Neural cell (in vitro differentiated cells): ENCODE data around the gene SIM1. TPM values are rescaled to one million over a fixed set of nuclear protein-coding genes. Genes with fewer than 3 reads are reported as not detected.

Experiments
- H2AFZ ChIP-seq: fragments of 200-600, 300-800 bp; sonication (generic), shearing (Covaris generic); 2 replicates; pipeline ENCODE4 v1.6.0; 2014; ENCODE audit warnings: low read depth, mild to moderate bottlenecking, antibody characterized with exemption, low read length, moderate library complexity
- H3F3A ChIP-seq: fragments of 200-600 bp; shearing (Covaris generic); 2 replicates; pipeline ENCODE4 v1.6.1; 2016; ENCODE audit warnings: mild to moderate bottlenecking, moderate library complexity, mixed read lengths, antibody characterized with exemption, low read length; ENCODE audit not compliant: insufficient read depth, poor library complexity, severe bottlenecking
- H3K27ac ChIP-seq: fragments of 200-600, 300-800 bp; sonication (generic), shearing (Covaris generic); 2 replicates; pipeline ENCODE4 v1.5.1; 2014; ENCODE audit warnings: mild to moderate bottlenecking, low read length, moderate library complexity
- H3K27me3 ChIP-seq: fragments of 300-800, 200-600 bp; sonication (generic), shearing (Covaris generic); 2 replicates; pipeline ENCODE4 v1.6.0; 2014; ENCODE audit warnings: mild to moderate bottlenecking, low read depth, low read length, moderate library complexity; ENCODE audit not compliant: insufficient read depth
- H3K36me3 ChIP-seq: fragments of 300-800, 200-600 bp; sonication (generic), shearing (Covaris generic); 2 replicates; pipeline ENCODE4 v1.5.1; 2014; ENCODE audit warnings: mild to moderate bottlenecking, antibody characterized with exemption, low read length, moderate library complexity; ENCODE audit not compliant: insufficient read depth
- H3K4me2 ChIP-seq: fragments of 300-800, 200-600 bp; sonication (generic), shearing (Covaris generic); 2 replicates; pipeline ENCODE4 v1.6.0; 2014; ENCODE audit warnings: mild to moderate bottlenecking, low read length
- H3K4me3 ChIP-seq: fragments of 300-800, 200-600 bp; sonication (generic), shearing (Covaris generic); 2 replicates; pipeline ENCODE4 v1.5.1; 2014; ENCODE audit warnings: mild to moderate bottlenecking, low read length, moderate library complexity
- H3K79me2 ChIP-seq: fragments of 200-600 bp; shearing (Covaris generic); replicated peaks from 2 replicates; pipeline ENCODE4 v1.6.0; 2014; ENCODE audit warnings: mild to moderate bottlenecking, low read length, moderate library complexity; ENCODE audit not compliant: insufficient read depth
- H3K9ac ChIP-seq: fragments of 300-800, 200-600 bp; sonication (generic), shearing (Covaris generic); 2 replicates; pipeline ENCODE4 v1.6.1; 2016; ENCODE audit warnings: mild to moderate bottlenecking, low read length, mixed read lengths
- H3K9me2 ChIP-seq: fragments of 200-600 bp; shearing (Covaris generic); 2 replicates; pipeline ENCODE4 v1.6.1; 2016; ENCODE audit warnings: mild to moderate bottlenecking, low read length, mixed read lengths; ENCODE audit not compliant: insufficient read depth
- H3K9me3 ChIP-seq: fragments of 200-600, 300-800 bp; sonication (generic), shearing (Covaris generic); 2 replicates; pipeline ENCODE4 v1.6.1; 2016; ENCODE audit warnings: mild to moderate bottlenecking, mixed run types, low read length, moderate library complexity, mixed read lengths
- H4K20me1 ChIP-seq: fragments of 200-600 bp; shearing (Covaris generic); 2 replicates; pipeline ENCODE4 v1.6.1; 2016; ENCODE audit warnings: mild to moderate bottlenecking, mixed run types; ENCODE audit not compliant: insufficient read depth
- CTCF ChIP-seq: fragments of 450-650 bp; IDR thresholded peaks from 2 replicates; pipeline ENCODE4 v1.5.1; 2014; ENCODE audit warnings: antibody characterized with exemption, mild to moderate bottlenecking, moderate library complexity; ENCODE audit not compliant: poor library complexity, severe bottlenecking
- EP300 ChIP-seq: fragments of 450-650 bp; conservative IDR thresholded peaks from 2 replicates; pipeline ENCODE4 v1.6.1; 2014; ENCODE audit warnings: antibody characterized with exemption, mild to moderate bottlenecking, moderate library complexity; ENCODE audit not compliant: poor library complexity, severe bottlenecking
- EZH2 ChIP-seq: fragments of 200-600, 300-800 bp; shearing (Covaris generic), sonication (generic); IDR thresholded peaks from 2 replicates; pipeline ENCODE4 v1.6.1; 2014; ENCODE audit warnings: antibody characterized with exemption, low read length, borderline replicate concordance, mild to moderate bottlenecking; ENCODE audit not compliant: insufficient read depth, poor library complexity, severe bottlenecking
- MXI1 ChIP-seq: fragments of 450-650 bp; conservative IDR thresholded peaks from 2 replicates; pipeline ENCODE4 v1.6.1; 2014; ENCODE audit warnings: antibody characterized with exemption, mild to moderate bottlenecking; ENCODE audit not compliant: poor library complexity, severe bottlenecking
- POLR2AphosphoS5 ChIP-seq: IDR thresholded peaks from 2 replicates; pipeline ENCODE4 v1.6.1; 2012
- RAD21 ChIP-seq: fragments of 450-650 bp; conservative IDR thresholded peaks from 2 replicates; pipeline ENCODE4 v1.6.1; 2014; ENCODE audit warnings: antibody characterized with exemption, mild to moderate bottlenecking, moderate library complexity
- REST ChIP-seq: IDR thresholded peaks from 2 replicates; pipeline ENCODE4 v1.6.1; 2012; ENCODE audit warnings: borderline replicate concordance
- SMC3 ChIP-seq: fragments of 450-650 bp; conservative IDR thresholded peaks from 2 replicates; pipeline ENCODE4 v1.6.1; 2014; ENCODE audit warnings: antibody characterized with exemption, mild to moderate bottlenecking, moderate library complexity; ENCODE audit not compliant: poor library complexity
- TAF1 ChIP-seq: IDR thresholded peaks from 2 replicates; pipeline ENCODE4 v1.6.1; 2012; ENCODE audit warnings: low read depth
- polyA plus RNA-seq: library from polyadenylated mRNA; depleted of rRNA; stranded (reverse); fragments of >200 nt; gene quantifications from 2 replicates; pipeline ENCODE4 v1.2.3, GENCODE V29; 2014

The SIM1 gene
- polyA plus RNA-seq, 1 donor from 2014 or later: not detected

- Histone ChIP-seq H3K36me3 (no peaks in the 10 kb centered on the region), H3F3A (no peaks in the 10 kb centered on the region), H3K79me2 (no peaks in the 10 kb centered on the region), H3K4me2 (no peak overlapping the region), H3K27ac (no peak overlapping the region), H3K9me3 (no peaks in the 10 kb centered on the region), H4K20me1 (no peaks in the 10 kb centered on the region), H3K27me3 (no peaks in the 10 kb centered on the region), H3K9ac (no peak overlapping the region), H2AFZ (no peak overlapping the region), H3K4me3 (no peak overlapping the region), H3K9me2 (no peaks in the 10 kb centered on the region)
- no peak for TF ChIP-seq EZH2
- TF ChIP-seq MXI1: no peak
- TF ChIP-seq TAF1: no peak
- TF ChIP-seq CTCF: no peak
- no peak for TF ChIP-seq EP300
- TF ChIP-seq POLR2AphosphoS5: no peak
- no peak for TF ChIP-seq RAD21
- TF ChIP-seq SMC3: no peak
- no peak for TF ChIP-seq REST
These were observed 111.3 kb downstream of the SIM1 start for GRCh38 chr6:100353276-100354015.

- H3K27me3 ChIP-seq: no peaks in the 10 kb centered on the region
- no peaks in the 10 kb centered on the region for H3K9me2 ChIP-seq
- no peak overlapping the region for H2AFZ ChIP-seq
- no peaks in the 10 kb centered on the region for H3K36me3 ChIP-seq
- H3F3A ChIP-seq: peaks cover 2% of the 10 kb centered on the region
- no peak for TF ChIP-seq REST
- TF ChIP-seq TAF1: no peak
- no peak for TF ChIP-seq SMC3
- TF ChIP-seq RAD21: no peak
- peak; percentile 71 for TF ChIP-seq EP300
- TF ChIP-seq MXI1: no peak
- no peak for TF ChIP-seq CTCF
- TF ChIP-seq POLR2AphosphoS5: peak; percentile 51
- no peaks in the 10 kb centered on the region for H4K20me1 ChIP-seq
- H3K4me3 ChIP-seq: peak overlapping the region; percentile 20
- no peak overlapping the region for H3K9ac ChIP-seq
- H3K27ac ChIP-seq: peak overlapping the region; percentile 19
- H3K79me2 ChIP-seq: no peaks in the 10 kb centered on the region
- no peaks in the 10 kb centered on the region for H3K9me3 ChIP-seq
- H3K4me2 ChIP-seq: peak overlapping the region; percentile 11
These were observed 114.6 kb downstream of the SIM1 start for GRCh38 chr6:100350139-100350538.
